HepG2 (cell line): Measurements from ENCODE around the gene METTL23. TPM values are rescaled to one million over a fixed set of nuclear protein-coding genes. Genes with fewer than 3 reads are reported as not detected.

Experiments
- FOXJ3 ChIP-seq: sonication (generic); formaldehyde crosslinking; IDR thresholded peaks from 2 replicates; pipeline ENCODE4 v1.4.0; 2020; ENCODE audit warnings: missing genetic modification reagents, mild to moderate bottlenecking, borderline replicate concordance
- PHF21A ChIP-seq: sonication (generic); formaldehyde crosslinking; IDR thresholded peaks from 2 replicates; pipeline ENCODE4 v1.5.0; 2020; ENCODE audit warnings: mild to moderate bottlenecking, missing genetic modification reagents
- RAD21 ChIP-seq: fragments of 450-650 bp; formaldehyde crosslinking; IDR thresholded peaks from 2 replicates; pipeline ENCODE4 v1.5.0; 2020; ENCODE audit warnings: mild to moderate bottlenecking
- RARG ChIP-seq: sonication (generic); formaldehyde crosslinking; IDR thresholded peaks from 2 replicates; pipeline ENCODE4 v1.4.0; 2020; ENCODE audit warnings: low read depth, mild to moderate bottlenecking, missing genetic modification reagents
- TBX2 ChIP-seq: sonication (generic); formaldehyde crosslinking; IDR thresholded peaks from 2 replicates; pipeline ENCODE4 v1.5.0; 2020; ENCODE audit warnings: missing genetic modification reagents, mild to moderate bottlenecking, borderline replicate concordance
- TCF7 ChIP-seq: sonication (generic); IDR thresholded peaks from 2 replicates; pipeline ENCODE4 v1.6.1; 2016; ENCODE audit warnings: antibody characterized with exemption, low read depth
- THAP11 ChIP-seq: IDR thresholded peaks from 2 replicates; pipeline ENCODE4 v1.6.1; 2016; ENCODE audit warnings: missing biosample characterization, missing genetic modification reagents
- ZNF275 ChIP-seq: sonication (generic); formaldehyde crosslinking; IDR thresholded peaks from 2 replicates; pipeline ENCODE4 v1.8.0; 2022; ENCODE audit warnings: missing genetic modification reagents, mild to moderate bottlenecking, inconsistent platforms, borderline replicate concordance
- ZNF549 ChIP-seq: sonication (generic); formaldehyde crosslinking; IDR thresholded peaks from 2 replicates; pipeline ENCODE4 v1.5.0; 2020; ENCODE audit warnings: missing genetic modification reagents
- ZNF550 ChIP-seq: sonication (generic); formaldehyde crosslinking; IDR thresholded peaks from 2 replicates; pipeline ENCODE4 v1.4.0; 2020; ENCODE audit warnings: mild to moderate bottlenecking, missing genetic modification reagents, borderline replicate concordance
- ZNF816 ChIP-seq: sonication (generic); formaldehyde crosslinking; IDR thresholded peaks from 2 replicates; pipeline ENCODE4 v1.8.0; 2022; ENCODE audit warnings: missing genetic modification reagents, mild to moderate bottlenecking, borderline replicate concordance
- polyA plus RNA-seq, 8 experiments: library from polyadenylated mRNA; depleted of rRNA in 3 of 8; stranded (reverse) in 7 of 8; unstranded in 1 of 8; fragments of >200 nt; fragmentation: Illumina TruSeq in 4 of 8; extraction: Trizol in 4 of 8; gene quantifications; 2 replicates each; pipeline versions ENCODE4 v1.2.1 to v1.2.3, GENCODE V29; 2011 to 2016; ENCODE audit warnings: low read depth in 4 of 8, missing spikeins in 1 of 8, mixed read lengths in 1 of 8; ENCODE audit not compliant: insufficient read depth in 1 of 8
- total RNA-seq, 5 experiments: library from RNA; depleted of rRNA; stranded (reverse); fragments of >200 nt; fragmentation: Illumina TruSeq; extraction: Trizol; gene quantifications; 2 replicates each; pipeline ENCODE4 v1.2.3, GENCODE V29; 2016; ENCODE audit warnings: low read depth in 1 of 5
- TF ChIP-seq, protein P1 (sequence below): sonication (generic); formaldehyde crosslinking; IDR thresholded peaks from 2 replicates; pipeline ENCODE4 v1.4.0; 2020; ENCODE audit warnings: mild to moderate bottlenecking, missing genetic modification reagents, borderline replicate concordance
- TF ChIP-seq, protein P2 (sequence below): IDR thresholded peaks from 2 replicates; pipeline ENCODE4 v1.4.0; 2020; ENCODE audit warnings: mild to moderate bottlenecking, missing genetic modification reagents
- TF ChIP-seq, protein P3 (sequence below): IDR thresholded peaks from 2 replicates; pipeline ENCODE4 v1.6.1; 2016
- TF ChIP-seq, protein P4 (sequence below): sonication (generic); formaldehyde crosslinking; IDR thresholded peaks from 2 replicates; pipeline ENCODE4 v1.4.0; 2020; ENCODE audit warnings: mild to moderate bottlenecking, missing genetic modification reagents

METTL23 gene
- total and polyA plus RNA-seq, 2 of the 13 experiments (the other 11 are each of a cell fraction or from before 2014, with no cell fraction given), result 39.9 to 104 TPM

DNA sequence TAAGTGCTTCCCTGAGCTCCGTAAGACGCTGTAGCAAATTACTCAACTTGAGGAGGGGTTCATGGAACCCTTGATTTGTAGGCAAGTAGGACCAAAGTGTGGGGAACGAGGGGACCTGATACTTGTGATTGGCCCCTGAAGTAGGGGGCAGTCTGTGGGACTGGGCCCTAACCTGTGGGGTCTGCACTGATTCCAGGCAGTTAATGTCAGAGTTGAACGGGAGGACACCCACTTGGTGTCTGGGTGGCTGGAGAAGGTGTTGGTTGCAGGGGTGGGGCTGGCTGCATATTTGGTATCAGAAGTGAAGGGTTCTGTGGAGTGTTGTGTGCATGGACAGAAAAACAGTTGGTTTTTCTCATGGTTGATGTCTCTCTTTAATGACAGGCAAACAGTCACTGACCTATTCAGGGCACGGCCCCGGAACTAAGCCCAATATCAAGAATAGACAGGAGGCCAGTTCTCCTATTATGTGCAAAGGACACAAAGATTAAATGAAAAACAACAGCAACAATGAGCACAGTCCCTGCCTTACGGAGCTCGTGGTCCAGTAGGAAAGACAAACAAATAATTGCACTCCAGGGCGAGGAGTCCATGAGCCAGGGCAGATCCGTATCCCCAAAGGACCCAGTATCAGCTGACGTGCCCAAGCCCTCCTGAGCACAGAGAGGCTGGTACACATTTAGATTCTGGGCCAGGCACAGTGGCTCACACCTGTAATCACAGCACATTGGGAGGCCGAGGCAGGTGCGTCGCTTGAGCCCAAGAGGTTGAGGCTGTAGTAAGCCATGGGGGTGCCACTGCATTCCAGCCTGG, 35.1 kb upstream of the METTL23 start (continued):
- TF ChIP-seq, protein P1, sequence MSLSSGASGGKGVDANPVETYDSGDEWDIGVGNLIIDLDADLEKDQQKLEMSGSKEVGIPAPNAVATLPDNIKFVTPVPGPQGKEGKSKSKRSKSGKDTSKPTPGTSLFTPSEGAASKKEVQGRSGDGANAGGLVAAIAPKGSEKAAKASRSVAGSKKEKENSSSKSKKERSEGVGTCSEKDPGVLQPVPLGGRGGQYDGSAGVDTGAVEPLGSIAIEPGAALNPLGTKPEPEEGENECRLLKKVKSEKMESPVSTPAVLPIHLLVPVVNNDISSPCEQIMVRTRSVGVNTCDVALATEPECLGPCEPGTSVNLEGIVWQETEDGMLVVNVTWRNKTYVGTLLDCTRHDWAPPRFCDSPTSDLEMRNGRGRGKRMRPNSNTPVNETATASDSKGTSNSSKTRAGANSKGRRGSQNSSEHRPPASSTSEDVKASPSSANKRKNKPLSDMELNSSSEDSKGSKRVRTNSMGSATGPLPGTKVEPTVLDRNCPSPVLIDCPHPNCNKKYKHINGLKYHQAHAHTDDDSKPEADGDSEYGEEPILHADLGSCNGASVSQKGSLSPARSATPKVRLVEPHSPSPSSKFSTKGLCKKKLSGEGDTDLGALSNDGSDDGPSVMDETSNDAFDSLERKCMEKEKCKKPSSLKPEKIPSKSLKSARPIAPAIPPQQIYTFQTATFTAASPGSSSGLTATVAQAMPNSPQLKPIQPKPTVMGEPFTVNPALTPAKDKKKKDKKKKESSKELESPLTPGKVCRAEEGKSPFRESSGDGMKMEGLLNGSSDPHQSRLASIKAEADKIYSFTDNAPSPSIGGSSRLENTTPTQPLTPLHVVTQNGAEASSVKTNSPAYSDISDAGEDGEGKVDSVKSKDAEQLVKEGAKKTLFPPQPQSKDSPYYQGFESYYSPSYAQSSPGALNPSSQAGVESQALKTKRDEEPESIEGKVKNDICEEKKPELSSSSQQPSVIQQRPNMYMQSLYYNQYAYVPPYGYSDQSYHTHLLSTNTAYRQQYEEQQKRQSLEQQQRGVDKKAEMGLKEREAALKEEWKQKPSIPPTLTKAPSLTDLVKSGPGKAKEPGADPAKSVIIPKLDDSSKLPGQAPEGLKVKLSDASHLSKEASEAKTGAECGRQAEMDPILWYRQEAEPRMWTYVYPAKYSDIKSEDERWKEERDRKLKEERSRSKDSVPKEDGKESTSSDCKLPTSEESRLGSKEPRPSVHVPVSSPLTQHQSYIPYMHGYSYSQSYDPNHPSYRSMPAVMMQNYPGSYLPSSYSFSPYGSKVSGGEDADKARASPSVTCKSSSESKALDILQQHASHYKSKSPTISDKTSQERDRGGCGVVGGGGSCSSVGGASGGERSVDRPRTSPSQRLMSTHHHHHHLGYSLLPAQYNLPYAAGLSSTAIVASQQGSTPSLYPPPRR (CRISPR knock-in tag), result peak; percentile 83
- no peak for TF ChIP-seq RAD21 (CRISPR knock-in tag)
- TF ChIP-seq, protein P2, sequence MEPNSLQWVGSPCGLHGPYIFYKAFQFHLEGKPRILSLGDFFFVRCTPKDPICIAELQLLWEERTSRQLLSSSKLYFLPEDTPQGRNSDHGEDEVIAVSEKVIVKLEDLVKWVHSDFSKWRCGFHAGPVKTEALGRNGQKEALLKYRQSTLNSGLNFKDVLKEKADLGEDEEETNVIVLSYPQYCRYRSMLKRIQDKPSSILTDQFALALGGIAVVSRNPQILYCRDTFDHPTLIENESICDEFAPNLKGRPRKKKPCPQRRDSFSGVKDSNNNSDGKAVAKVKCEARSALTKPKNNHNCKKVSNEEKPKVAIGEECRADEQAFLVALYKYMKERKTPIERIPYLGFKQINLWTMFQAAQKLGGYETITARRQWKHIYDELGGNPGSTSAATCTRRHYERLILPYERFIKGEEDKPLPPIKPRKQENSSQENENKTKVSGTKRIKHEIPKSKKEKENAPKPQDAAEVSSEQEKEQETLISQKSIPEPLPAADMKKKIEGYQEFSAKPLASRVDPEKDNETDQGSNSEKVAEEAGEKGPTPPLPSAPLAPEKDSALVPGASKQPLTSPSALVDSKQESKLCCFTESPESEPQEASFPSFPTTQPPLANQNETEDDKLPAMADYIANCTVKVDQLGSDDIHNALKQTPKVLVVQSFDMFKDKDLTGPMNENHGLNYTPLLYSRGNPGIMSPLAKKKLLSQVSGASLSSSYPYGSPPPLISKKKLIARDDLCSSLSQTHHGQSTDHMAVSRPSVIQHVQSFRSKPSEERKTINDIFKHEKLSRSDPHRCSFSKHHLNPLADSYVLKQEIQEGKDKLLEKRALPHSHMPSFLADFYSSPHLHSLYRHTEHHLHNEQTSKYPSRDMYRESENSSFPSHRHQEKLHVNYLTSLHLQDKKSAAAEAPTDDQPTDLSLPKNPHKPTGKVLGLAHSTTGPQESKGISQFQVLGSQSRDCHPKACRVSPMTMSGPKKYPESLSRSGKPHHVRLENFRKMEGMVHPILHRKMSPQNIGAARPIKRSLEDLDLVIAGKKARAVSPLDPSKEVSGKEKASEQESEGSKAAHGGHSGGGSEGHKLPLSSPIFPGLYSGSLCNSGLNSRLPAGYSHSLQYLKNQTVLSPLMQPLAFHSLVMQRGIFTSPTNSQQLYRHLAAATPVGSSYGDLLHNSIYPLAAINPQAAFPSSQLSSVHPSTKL (CRISPR knock-in tag), result peak; percentile 91
- peak; percentile 31; the same call in 1 of the 2 replicates for TF ChIP-seq FOXJ3 (CRISPR knock-in tag)
- TF ChIP-seq RARG (CRISPR knock-in tag), result no peak
- no peak for TF ChIP-seq ZNF550 (CRISPR knock-in tag)
- no peak for TF ChIP-seq ZNF275 (CRISPR knock-in tag)
- peak; percentile 96; the same call in 1 of the 2 replicates for TF ChIP-seq TBX2
- peak; percentile 17; the same call in 1 of the 2 replicates for TF ChIP-seq THAP11 (CRISPR knock-in tag)
- TF ChIP-seq ZNF549 (CRISPR knock-in tag), result no peak
- TF ChIP-seq PHF21A (CRISPR knock-in tag), result peak; percentile 92
- TF ChIP-seq ZNF816 (CRISPR knock-in tag), result no peak; the same call in 1 of the 2 replicates
- TF ChIP-seq TCF7, result 0 out of 2 replicates have a peak, but pooled peaks have one; percentile 26
- TF ChIP-seq, protein P3, sequence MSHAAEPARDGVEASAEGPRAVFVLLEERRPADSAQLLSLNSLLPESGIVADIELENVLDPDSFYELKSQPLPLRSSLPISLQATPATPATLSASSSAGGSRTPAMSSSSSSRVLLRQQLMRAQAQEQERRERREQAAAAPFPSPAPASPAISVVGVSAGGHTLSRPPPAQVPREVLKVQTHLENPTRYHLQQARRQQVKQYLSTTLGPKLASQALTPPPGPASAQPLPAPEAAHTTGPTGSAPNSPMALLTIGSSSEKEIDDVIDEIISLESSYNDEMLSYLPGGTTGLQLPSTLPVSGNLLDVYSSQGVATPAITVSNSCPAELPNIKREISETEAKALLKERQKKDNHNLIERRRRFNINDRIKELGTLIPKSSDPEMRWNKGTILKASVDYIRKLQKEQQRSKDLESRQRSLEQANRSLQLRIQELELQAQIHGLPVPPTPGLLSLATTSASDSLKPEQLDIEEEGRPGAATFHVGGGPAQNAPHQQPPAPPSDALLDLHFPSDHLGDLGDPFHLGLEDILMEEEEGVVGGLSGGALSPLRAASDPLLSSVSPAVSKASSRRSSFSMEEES (CRISPR knock-in tag), result peak; percentile 95
- TF ChIP-seq, protein P4, sequence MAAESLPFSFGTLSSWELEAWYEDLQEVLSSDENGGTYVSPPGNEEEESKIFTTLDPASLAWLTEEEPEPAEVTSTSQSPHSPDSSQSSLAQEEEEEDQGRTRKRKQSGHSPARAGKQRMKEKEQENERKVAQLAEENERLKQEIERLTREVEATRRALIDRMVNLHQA (CRISPR knock-in tag), result no peak
